ENCODE measurements around the gene NRXN3. TPM values are rescaled to one million over a fixed set of nuclear protein-coding genes. Genes with fewer than 3 reads are reported as not detected.
"Not testable (repeated sequence)": the region's sequence is repeated elsewhere in the genome, so short reads cannot be mapped to it uniquely, and the experiment has no call there.

The NRXN3 gene
- total RNA-seq, 3 donors from 2014 or later, result 2.1 to 27.3 (median 2.6) TPM

DNA sequence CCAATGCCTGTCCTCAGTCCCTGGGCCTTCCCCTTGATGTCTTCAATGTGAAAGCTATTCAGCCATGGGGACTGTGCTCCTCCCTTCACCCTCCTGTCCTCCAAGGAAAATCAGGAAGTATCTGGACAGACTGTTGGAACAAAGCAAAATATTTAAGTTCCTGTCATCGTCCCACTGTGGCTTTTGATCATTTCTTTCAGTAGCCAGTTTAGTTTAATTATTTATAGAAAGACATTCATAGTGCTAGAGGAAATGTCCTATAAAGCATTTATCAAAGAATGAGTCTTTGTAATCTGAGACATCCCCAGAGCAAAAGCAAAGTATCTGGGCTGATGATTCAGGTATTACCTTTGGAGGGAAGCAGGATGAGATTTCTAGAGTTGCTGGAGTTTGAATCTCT, 254.1 kb downstream of the NRXN3 start:
- TF ChIP-seq, protein P1, sequence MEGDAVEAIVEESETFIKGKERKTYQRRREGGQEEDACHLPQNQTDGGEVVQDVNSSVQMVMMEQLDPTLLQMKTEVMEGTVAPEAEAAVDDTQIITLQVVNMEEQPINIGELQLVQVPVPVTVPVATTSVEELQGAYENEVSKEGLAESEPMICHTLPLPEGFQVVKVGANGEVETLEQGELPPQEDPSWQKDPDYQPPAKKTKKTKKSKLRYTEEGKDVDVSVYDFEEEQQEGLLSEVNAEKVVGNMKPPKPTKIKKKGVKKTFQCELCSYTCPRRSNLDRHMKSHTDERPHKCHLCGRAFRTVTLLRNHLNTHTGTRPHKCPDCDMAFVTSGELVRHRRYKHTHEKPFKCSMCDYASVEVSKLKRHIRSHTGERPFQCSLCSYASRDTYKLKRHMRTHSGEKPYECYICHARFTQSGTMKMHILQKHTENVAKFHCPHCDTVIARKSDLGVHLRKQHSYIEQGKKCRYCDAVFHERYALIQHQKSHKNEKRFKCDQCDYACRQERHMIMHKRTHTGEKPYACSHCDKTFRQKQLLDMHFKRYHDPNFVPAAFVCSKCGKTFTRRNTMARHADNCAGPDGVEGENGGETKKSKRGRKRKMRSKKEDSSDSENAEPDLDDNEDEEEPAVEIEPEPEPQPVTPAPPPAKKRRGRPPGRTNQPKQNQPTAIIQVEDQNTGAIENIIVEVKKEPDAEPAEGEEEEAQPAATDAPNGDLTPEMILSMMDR (IDR thresholded peaks at IDR 0.05), result no peak
- Histone ChIP-seq H3K4me3 (no peak overlapping the region), H3K9me3 (no peaks in the 10 kb centered on the region), H3K4me1 (ENCODE audit: low read depth) (no peaks in the 10 kb centered on the region), H3K36me3 (ENCODE audit: low read depth) (no peaks in the 10 kb centered on the region)
- DNase-seq (no peak), ATAC-seq (no peak)
- intact Hi-C loops (cut with DNase I, micrococcal nuclease), result no loop called here

DNA sequence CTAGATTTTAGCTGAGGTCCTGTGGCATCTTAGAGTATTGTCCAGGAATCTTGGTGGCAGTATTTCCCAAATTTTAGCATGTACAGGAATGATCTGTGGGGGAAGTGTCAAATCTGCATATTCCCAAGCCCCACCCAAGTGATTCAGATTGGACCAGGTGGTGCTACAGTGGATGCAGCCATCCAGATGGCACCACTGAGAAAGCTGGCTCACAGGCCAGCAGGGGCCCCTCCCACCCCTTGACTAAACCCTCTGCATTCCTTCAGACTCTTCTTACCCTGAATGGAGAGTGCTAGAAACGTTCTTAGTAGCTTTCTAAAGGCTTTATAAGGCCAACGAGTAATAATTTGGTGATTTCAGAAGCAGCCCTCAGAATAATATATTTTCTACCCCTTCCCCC, 255.2 kb downstream of the NRXN3 start:
- intact Hi-C loops (cut with DNase I, micrococcal nuclease), result no loop called here
- no peak for ATAC-seq
- DNase-seq, result no peak
- no peaks in the 10 kb centered on the region for H3K36me3 ChIP-seq (ENCODE audit: low read depth)
- H3K4me1 ChIP-seq (ENCODE audit: low read depth), result no peaks in the 10 kb centered on the region
- TF ChIP-seq, protein P1 (IDR thresholded peaks at IDR 0.05), result no peak
- no peaks in the 10 kb centered on the region for H3K9me3 ChIP-seq
- no peak overlapping the region for H3K4me3 ChIP-seq

DNA sequence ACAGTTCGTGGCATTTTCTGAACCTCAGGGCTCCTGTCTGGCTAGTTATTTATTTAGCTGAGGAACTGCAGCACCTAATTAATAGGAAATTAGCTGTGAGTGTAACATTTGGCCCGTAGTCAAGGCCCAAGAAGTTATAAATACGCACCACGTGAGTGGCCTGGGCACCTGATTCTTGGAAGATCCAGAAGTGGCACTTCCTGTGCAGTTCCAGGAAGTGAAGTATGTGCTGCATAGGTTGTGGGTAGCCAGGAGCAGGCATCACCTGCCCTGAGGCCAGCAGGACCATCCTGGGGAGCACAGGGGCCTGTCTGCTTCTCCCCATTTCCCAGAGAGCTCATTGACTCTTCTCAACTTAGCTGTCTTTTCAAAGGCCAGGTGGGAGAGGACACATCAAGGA, 255.6 kb downstream of the NRXN3 start:
- no peak for ATAC-seq
- no peak for DNase-seq
- intact Hi-C loops (cut with DNase I, micrococcal nuclease), result no loop called here
- H3K4me3 ChIP-seq, result no peak overlapping the region
- TF ChIP-seq, protein P1 (IDR thresholded peaks at IDR 0.05), result no peak
- H3K4me1 ChIP-seq (ENCODE audit: low read depth), result no peaks in the 10 kb centered on the region
- H3K36me3 ChIP-seq (ENCODE audit: low read depth), result no peaks in the 10 kb centered on the region
- H3K9me3 ChIP-seq, result no peaks in the 10 kb centered on the region

- Histone ChIP-seq H3K4me1 (ENCODE audit: low read depth) (no peaks in the 10 kb centered on the region), H3K36me3 (ENCODE audit: low read depth) (no peaks in the 10 kb centered on the region), H3K9me3 (no peaks in the 10 kb centered on the region), H3K4me3 (no peak overlapping the region)
- DNase-seq (no peak), ATAC-seq (no peak)
- TF ChIP-seq, protein P1 (IDR thresholded peaks at IDR 0.05), result no peak
- intact Hi-C loops (cut with DNase I, micrococcal nuclease), result no loop called here
Observed at GRCh38 chr14:78432046-78432445, 261.9 kb downstream of the NRXN3 start.

DNA sequence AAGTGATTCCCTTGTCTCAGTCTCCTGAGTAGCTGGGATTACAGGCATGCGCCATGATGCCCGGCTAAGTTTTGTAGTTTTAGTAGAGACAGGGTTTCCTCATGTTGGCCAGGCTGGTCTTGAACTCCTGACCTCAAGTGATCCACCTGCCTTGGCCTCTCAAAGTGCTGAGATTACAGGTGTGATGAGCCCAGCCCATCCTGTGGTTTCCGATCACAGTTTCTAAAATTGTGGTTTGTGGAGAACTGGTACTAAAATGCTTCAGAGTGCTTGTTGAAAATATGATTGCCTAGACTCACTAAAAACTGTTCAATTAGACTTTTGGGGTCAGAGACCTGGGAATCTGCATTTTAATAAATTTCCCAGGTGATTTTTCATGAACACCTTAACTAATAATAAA, 267.3 kb downstream of the NRXN3 start:
- H3K36me3 ChIP-seq (ENCODE audit: low read depth); DNase-seq; ATAC-seq; H3K4me3 ChIP-seq; intact Hi-C loops (cut with DNase I, micrococcal nuclease); H3K4me1 ChIP-seq (ENCODE audit: low read depth); H3K9me3 ChIP-seq: not testable (repeated sequence)

GRCh38 chr14:78440356-78440894, 270.3 kb downstream of the NRXN3 start:
- intact Hi-C loops (cut with DNase I, micrococcal nuclease), result no loop called here
- TF ChIP-seq, protein P1 (IDR thresholded peaks at IDR 0.05), result no peak
- Histone ChIP-seq H3K9me3 (no peaks in the 10 kb centered on the region), H3K4me1 (ENCODE audit: low read depth) (no peaks in the 10 kb centered on the region), H3K36me3 (ENCODE audit: low read depth) (no peaks in the 10 kb centered on the region), H3K4me3 (no peak overlapping the region)
- no peak for DNase-seq
- ATAC-seq, result no peak
